ENCODE data around the gene HINFP. TPM values are rescaled to one million over a fixed set of nuclear protein-coding genes. Genes with fewer than 3 reads are reported as not detected.
A peak's percentile ranks its signal among the peaks of the same experiment; 100 is the strongest.

The HINFP gene
- total RNA-seq, 1 experiment from 2014 or later = 42.4 TPM

DNA sequence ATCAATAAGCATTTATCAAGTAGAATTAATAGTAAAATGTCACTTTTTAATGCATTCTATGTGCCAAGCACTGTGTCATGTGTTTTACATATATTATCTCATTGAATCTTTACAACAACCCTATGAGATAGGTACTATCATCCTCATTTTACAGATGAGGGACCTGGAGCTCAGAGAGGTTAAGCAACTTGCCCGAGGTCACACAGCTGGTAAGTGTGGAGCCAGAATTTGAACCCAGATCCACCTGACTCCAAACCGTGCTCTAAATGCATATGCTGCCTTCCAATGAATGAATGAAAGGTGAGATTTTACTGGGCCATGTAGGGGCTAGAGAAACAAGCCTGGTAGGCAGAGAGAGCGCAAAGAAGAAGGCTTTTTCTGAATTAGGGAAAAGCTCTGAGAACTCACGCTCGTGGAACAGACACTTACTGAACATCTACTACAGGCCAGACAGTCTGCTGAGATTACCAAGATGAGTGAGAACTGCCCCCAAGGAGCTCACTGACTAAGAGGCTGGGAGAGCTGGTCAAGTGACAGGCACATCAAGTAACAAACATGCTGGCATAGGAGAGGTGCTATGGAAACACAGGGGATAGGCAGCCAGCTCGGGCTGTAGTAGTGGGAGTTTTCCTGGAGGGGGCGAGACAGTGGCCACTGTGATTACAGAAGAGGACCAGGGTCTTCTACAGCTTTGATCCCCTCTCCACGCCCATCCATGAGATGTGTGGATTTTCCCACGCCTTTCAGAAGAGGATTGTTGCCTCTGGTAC lies 31.9 kb downstream of the HINFP start:
- Histone ChIP-seq H2BK5ac (ENCODE audit: insufficient read length, low read length) (no peak overlapping the region), H3K27ac (ENCODE audit: insufficient read length, low read depth, low read length) (no peak overlapping the region), H3K4ac (ENCODE audit: low read depth, low read length) (no peak overlapping the region), H3K14ac (ENCODE audit: insufficient read depth, low read length) (no peak overlapping the region), H2AFZ (ENCODE audit: low read length) (no peak overlapping the region), H3K4me1 (ENCODE audit: insufficient read depth, low read length) (no peaks in the 10 kb centered on the region; the same call in 1 of the 2 replicates), H3K18ac (ENCODE audit: insufficient read length, low read depth, low read length) (no peak overlapping the region), H3K23ac (ENCODE audit: insufficient read length, low read depth, low read length) (no peak overlapping the region), H3K79me1 (ENCODE audit: insufficient read depth, low read depth, low read length, poor library complexity, severe bottlenecking) (no peaks in the 10 kb centered on the region), H3T11ph (ENCODE audit: low read length) (no peak overlapping the region), H3K9ac (ENCODE audit: extremely low read depth, insufficient read length, low read length) (no peak overlapping the region), H4K8ac (replicated peaks; ENCODE audit: insufficient read length, low read depth, low read length) (no peak overlapping the region), H4K20me1 (ENCODE audit: control insufficient read depth, insufficient read depth, insufficient read length) (no peaks in the 10 kb centered on the region), H2BK120ac (ENCODE audit: low read depth, low read length, poor library complexity, severe bottlenecking) (no peak overlapping the region), H3K9me3 (ENCODE audit: control insufficient read depth, low read depth, low read length) (no peaks in the 10 kb centered on the region), H2AK5ac (ENCODE audit: insufficient read length, low read length) (no peak overlapping the region), H3K27me3 (ENCODE audit: insufficient read depth, low read length) (peaks cover 16% of the 10 kb centered on the region), H3K4me2 (ENCODE audit: insufficient read depth, insufficient read length, low read length) (no peak overlapping the region), H3K56ac (ENCODE audit: insufficient read length, low read depth, low read length) (no peak overlapping the region), H2BK12ac (ENCODE audit: insufficient read length, low read depth, low read length) (no peak overlapping the region), H2BK20ac (ENCODE audit: low read depth, low read length, poor library complexity, severe bottlenecking) (no peak overlapping the region), H4K91ac (ENCODE audit: insufficient read length, low read depth, low read length) (no peak overlapping the region), H4K5ac (ENCODE audit: insufficient read length, low read depth, low read length) (no peak overlapping the region), H3K23me2 (ENCODE audit: insufficient read length, low read depth, low read length, poor library complexity, severe bottlenecking) (peaks cover 16% of the 10 kb centered on the region), H2BK15ac (ENCODE audit: low read depth, low read length) (no peak overlapping the region), H3K79me2 (ENCODE audit: insufficient read depth, low read length) (no peaks in the 10 kb centered on the region)
- DNase-seq = peak; percentile 61
- Mint-ChIP-seq H3K4me1 (peaks cover 11 to 18% of the 10 kb centered on the region in 2 experiments), H3K27me3 (ENCODE audit: low read depth) (peaks cover 58% of the 10 kb centered on the region), H3K9me3 (no peaks in the 10 kb centered on the region), H3K4me3 (no peak overlapping the region), H3K27ac (peak overlapping the region in 1 of 3 experiments; percentile 59; a peak in 1 of 7 replicates), H3K36me3 (ENCODE audit: insufficient read depth in 1 of 3, low read depth in 3 of 3) (no peaks in the 10 kb centered on the region; a peak in 1 of 7 replicates)
- no CpG with 5 or more reads among the region's 9 CpGs for WGBS (ENCODE audit: extremely low coverage, insufficient read length, low lambda C conversion rate)
- TF ChIP-seq, protein P1, sequence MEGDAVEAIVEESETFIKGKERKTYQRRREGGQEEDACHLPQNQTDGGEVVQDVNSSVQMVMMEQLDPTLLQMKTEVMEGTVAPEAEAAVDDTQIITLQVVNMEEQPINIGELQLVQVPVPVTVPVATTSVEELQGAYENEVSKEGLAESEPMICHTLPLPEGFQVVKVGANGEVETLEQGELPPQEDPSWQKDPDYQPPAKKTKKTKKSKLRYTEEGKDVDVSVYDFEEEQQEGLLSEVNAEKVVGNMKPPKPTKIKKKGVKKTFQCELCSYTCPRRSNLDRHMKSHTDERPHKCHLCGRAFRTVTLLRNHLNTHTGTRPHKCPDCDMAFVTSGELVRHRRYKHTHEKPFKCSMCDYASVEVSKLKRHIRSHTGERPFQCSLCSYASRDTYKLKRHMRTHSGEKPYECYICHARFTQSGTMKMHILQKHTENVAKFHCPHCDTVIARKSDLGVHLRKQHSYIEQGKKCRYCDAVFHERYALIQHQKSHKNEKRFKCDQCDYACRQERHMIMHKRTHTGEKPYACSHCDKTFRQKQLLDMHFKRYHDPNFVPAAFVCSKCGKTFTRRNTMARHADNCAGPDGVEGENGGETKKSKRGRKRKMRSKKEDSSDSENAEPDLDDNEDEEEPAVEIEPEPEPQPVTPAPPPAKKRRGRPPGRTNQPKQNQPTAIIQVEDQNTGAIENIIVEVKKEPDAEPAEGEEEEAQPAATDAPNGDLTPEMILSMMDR (conservative IDR thresholded peaks at IDR 0.05) = peak; percentile 53

Data from H9 (cell line).